CD14-positive monocyte (primary cell): Measurements from ENCODE around the gene TRIOBP. TPM values are rescaled to one million over a fixed set of nuclear protein-coding genes. Genes with fewer than 3 reads are reported as not detected.

Experiments
- DNase-seq, 3 donors: peaks; one replicate each; pipeline ENCODE4 v3.0.0-alpha.2; 2011 to 2022
- H2AFZ ChIP-seq: 2 replicates; pipeline ENCODE4 v1.6.0; 2012; ENCODE audit warnings: mild to moderate bottlenecking, low read depth, low read length, inconsistent platforms; ENCODE audit not compliant: insufficient read depth, poor library complexity, severe bottlenecking
- H3K27ac ChIP-seq, 2 donors: 1 replicate in 1 of 2; 2 replicates in 1 of 2; pipeline ENCODE4 v1.5.1; 2012 to 2013; ENCODE audit warnings: low read length in 2 of 2, control low read depth in 1 of 2, inconsistent platforms in 1 of 2, low read depth in 1 of 2, mild to moderate bottlenecking in 1 of 2
- H3K27me3 ChIP-seq, 2 donors: one replicate each; pipeline versions ENCODE4 v1.6.0 to v1.6.1; 2011 to 2013; ENCODE audit warnings: low read length in 2 of 2; ENCODE audit not compliant: control insufficient read depth in 2 of 2, insufficient read depth in 2 of 2
- H3K36me3 ChIP-seq, 2 donors: replicated peaks in 1 of 2; 1 replicate in 1 of 2; 2 replicates in 1 of 2; pipeline versions ENCODE4 v1.5.1 to v1.6.1; 2012 to 2013; ENCODE audit warnings: low read length in 2 of 2, control low read depth in 1 of 2, inconsistent platforms in 1 of 2, mild to moderate bottlenecking in 1 of 2; ENCODE audit not compliant: insufficient read depth in 2 of 2, control insufficient read depth in 1 of 2
- H3K4me1 ChIP-seq, 2 donors: 1 replicate in 1 of 2; 2 replicates in 1 of 2; pipeline versions ENCODE4 v1.5.1 to v1.6.1; 2012 to 2013; ENCODE audit warnings: low read length in 2 of 2, control low read depth in 1 of 2, inconsistent platforms in 1 of 2, mild to moderate bottlenecking in 1 of 2, moderate library complexity in 1 of 2; ENCODE audit not compliant: insufficient read depth in 2 of 2, control insufficient read depth in 1 of 2
- H3K4me2 ChIP-seq: replicated peaks from 2 replicates; pipeline ENCODE3; 2012; ENCODE audit warnings: low read length, moderate library complexity, mild to moderate bottlenecking; ENCODE audit not compliant: poor library complexity, severe bottlenecking; ENCODE audit errors: extremely low read depth
- H3K4me3 ChIP-seq, 3 experiments: fragments of 200-600 bp in 1 of 3; sonication (generic) in 1 of 3; replicated peaks in 1 of 3; 1 replicate in 2 of 3; 2 replicates in 1 of 3; pipeline ENCODE4 v1.5.1; 2011 to 2013; ENCODE audit warnings: low read length in 3 of 3, mild to moderate bottlenecking in 3 of 3, control low read depth in 2 of 3, low read depth in 2 of 3, inconsistent platforms in 1 of 3, moderate library complexity in 1 of 3
- H3K79me2 ChIP-seq: 2 replicates; pipeline ENCODE4 v1.6.0; 2012; ENCODE audit warnings: mild to moderate bottlenecking, control low read depth, inconsistent platforms, low read length, moderate library complexity; ENCODE audit not compliant: insufficient read depth
- H3K9ac ChIP-seq: 2 replicates; pipeline ENCODE4 v1.6.0; 2017; ENCODE audit warnings: low read length, mild to moderate bottlenecking; ENCODE audit not compliant: insufficient read depth, poor library complexity, severe bottlenecking
- H3K9me3 ChIP-seq, 2 donors: replicated peaks in 1 of 2; 1 replicate in 1 of 2; 2 replicates in 1 of 2; pipeline versions ENCODE4 v1.5.1 to v1.6.1; 2012 to 2013; ENCODE audit warnings: low read length in 2 of 2, control low read depth in 1 of 2; ENCODE audit not compliant: control insufficient read depth in 1 of 2, insufficient read depth in 1 of 2
- H4K20me1 ChIP-seq: 2 replicates; pipeline ENCODE4 v1.6.0; 2012; ENCODE audit warnings: mild to moderate bottlenecking, low read length, control low read depth, moderate library complexity; ENCODE audit not compliant: insufficient read depth
- H3K27ac Mint-ChIP-seq, 7 donors: one replicate each; pipeline ENCODE4 v1.8.0; 2020; ENCODE audit warnings: mild to moderate bottlenecking in 7 of 7, mixed read lengths in 7 of 7, moderate library complexity in 6 of 7, inconsistent platforms in 2 of 7
- H3K27me3 Mint-ChIP-seq, 3 donors: one replicate each; pipeline ENCODE4 v1.8.0; 2021 to 2022; ENCODE audit warnings: low read depth in 3 of 3, mild to moderate bottlenecking in 3 of 3, mixed read lengths in 3 of 3, moderate library complexity in 3 of 3, inconsistent platforms in 1 of 3
- H3K36me3 Mint-ChIP-seq, 2 donors: one replicate each; pipeline ENCODE4 v1.8.0; 2020; ENCODE audit warnings: mixed read lengths in 2 of 2, inconsistent platforms in 1 of 2, mild to moderate bottlenecking in 1 of 2
- H3K4me1 Mint-ChIP-seq: one replicate; pipeline ENCODE4 v1.8.0; 2020; ENCODE audit warnings: mild to moderate bottlenecking, mixed read lengths
- H3K4me3 Mint-ChIP-seq, 2 donors: one replicate each; pipeline ENCODE4 v1.8.0; 2020; ENCODE audit warnings: mild to moderate bottlenecking in 2 of 2, mixed read lengths in 2 of 2, moderate library complexity in 1 of 2
- H3K9me3 Mint-ChIP-seq, 7 donors: one replicate each; pipeline ENCODE4 v1.8.0; 2020 to 2022; ENCODE audit warnings: mixed read lengths in 7 of 7, mild to moderate bottlenecking in 6 of 7, moderate library complexity in 6 of 7, inconsistent platforms in 2 of 7
- CTCF ChIP-seq: fragments of 200-600 bp; IDR thresholded peaks from one replicate; pipeline ENCODE4 v1.8.0; 2022; ENCODE audit warnings: antibody characterized with exemption, mild to moderate bottlenecking
- WGBS: methylation state at CpG from one replicate; pipeline ENCODE4 v1.1.5; 2013; ENCODE audit warnings: missing lambda C conversion rate; ENCODE audit not compliant: insufficient coverage; 5-methylcytosine and 5-hydroxymethylcytosine counted together
- intact Hi-C, 2 donors: fragments of 100-400 bp; cut with micrococcal nuclease; formaldehyde crosslinking; loops; one replicate each; pipeline versions ENCODE4 v1.15.0 to v1.15.1; 2023
- polyA plus RNA-seq, 3 donors: library from polyadenylated mRNA; depleted of rRNA in 1 of 3; unstranded in 2 of 3; stranded (reverse) in 1 of 3; fragments of 300-500 nt in 2 of 3; fragments of >200 nt in 1 of 3; fragmentation: Illumina TruSeq in 2 of 3; gene quantifications; 1 replicate in 2 of 3; 2 replicates in 1 of 3; pipeline ENCODE4 v1.2.3, GENCODE V29; 2012 to 2021

TRIOBP gene
- polyA plus RNA-seq, 3 donors = 43.0 to 46.6 (median 44.7) TPM

DNA sequence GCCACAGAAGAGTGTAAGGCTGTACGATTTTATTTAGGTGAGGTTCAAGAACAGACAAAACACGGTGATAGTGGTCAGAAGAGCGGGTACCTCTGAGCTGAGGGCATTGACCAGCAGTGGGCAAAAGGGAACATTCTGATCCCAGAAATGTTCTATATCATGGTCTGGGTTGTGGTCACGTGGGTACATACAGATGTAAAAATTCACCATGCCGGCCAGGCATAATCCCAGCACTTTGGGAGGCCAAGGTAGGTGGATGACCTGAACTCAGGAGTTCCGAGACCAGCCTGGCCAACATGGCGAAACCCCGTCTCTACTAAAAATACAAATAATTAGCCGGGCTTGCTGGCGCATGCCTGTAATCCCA is 79.8 kb downstream of the TRIOBP start:
- Histone ChIP-seq H2AFZ (no peak overlapping the region), H3K27ac (no peak overlapping the region), H3K9me3 (no peaks in the 10 kb centered on the region), H3K9ac (no peak overlapping the region), H3K4me1 (no peaks in the 10 kb centered on the region), H3K27me3 (no peaks in the 10 kb centered on the region), H3K4me3 (no peak overlapping the region), H4K20me1 (no peaks in the 10 kb centered on the region), H3K79me2 (no peaks in the 10 kb centered on the region), H3K4me2 (no peak overlapping the region), H3K36me3 (peaks cover 31 to 35% of the 10 kb centered on the region in 2 donors)
- intact Hi-C loops = no loop called here
- H3K9me3 Mint-ChIP-seq = no peaks in the 10 kb centered on the region
- H3K36me3 Mint-ChIP-seq = peaks cover 30 to 37% of the 10 kb centered on the region in 2 donors
- WGBS = 94% methylated on average over 9 of the region's 10 CpGs
- no peak for DNase-seq
- H3K27ac Mint-ChIP-seq = no peak overlapping the region
- no peaks in the 10 kb centered on the region for H3K4me1 Mint-ChIP-seq
- H3K4me3 Mint-ChIP-seq = no peak overlapping the region
- no peak for TF ChIP-seq CTCF
- H3K27me3 Mint-ChIP-seq = peaks cover 0 to 3% (median 1%) of the 10 kb centered on the region in 3 donors

DNA sequence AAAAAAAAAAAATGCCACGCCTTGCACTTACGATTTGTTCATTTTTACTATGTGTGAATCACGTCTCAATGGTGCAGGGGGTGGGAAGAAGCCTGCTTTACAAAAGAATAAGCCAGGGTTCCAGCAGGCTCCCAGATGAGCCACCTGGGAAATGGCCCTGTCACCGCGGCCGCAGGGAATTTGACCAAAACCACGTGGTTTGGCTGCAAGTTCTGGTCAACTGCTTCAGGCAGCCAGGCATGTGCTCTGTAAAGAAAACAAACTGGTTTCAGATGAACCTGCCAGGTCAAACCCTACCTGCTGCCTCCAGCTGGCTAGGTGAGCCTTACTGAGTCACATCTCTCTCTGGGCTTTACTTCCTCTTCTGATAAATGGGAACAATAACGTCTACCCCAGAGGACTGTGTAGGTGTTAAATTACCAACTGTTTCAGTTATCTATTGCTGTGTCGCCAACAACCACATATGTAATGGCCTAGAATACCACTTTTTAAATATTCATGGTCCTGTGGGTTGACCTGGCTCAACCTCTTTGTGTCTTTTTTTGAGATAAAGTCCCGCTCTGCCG is 80.4 kb downstream of the TRIOBP start:
- Mint-ChIP-seq H3K4me3 (no peak overlapping the region), H3K36me3 (peaks cover 24 to 31% of the 10 kb centered on the region in 2 donors), H3K9me3 (no peaks in the 10 kb centered on the region), H3K27me3 (peaks cover 0 to 5% (median 1%) of the 10 kb centered on the region in 3 donors), H3K4me1 (no peaks in the 10 kb centered on the region), H3K27ac (no peak overlapping the region)
- intact Hi-C loops = no loop called here
- H3K9ac ChIP-seq = no peak overlapping the region
- H3K36me3 ChIP-seq = peaks cover 25 to 29% of the 10 kb centered on the region in 2 donors
- H3K27me3 ChIP-seq = no peaks in the 10 kb centered on the region
- no peak for DNase-seq
- H3K9me3 ChIP-seq = no peaks in the 10 kb centered on the region
- H3K4me2 ChIP-seq = no peak overlapping the region
- no peaks in the 10 kb centered on the region for H4K20me1 ChIP-seq
- no peak for TF ChIP-seq CTCF
- WGBS = 77% methylated on average over 10 of the region's 11 CpGs
- no peak overlapping the region for H3K4me3 ChIP-seq
- no peak overlapping the region for H2AFZ ChIP-seq
- H3K79me2 ChIP-seq = no peaks in the 10 kb centered on the region
- no peaks in the 10 kb centered on the region for H3K4me1 ChIP-seq
- H3K27ac ChIP-seq = no peak overlapping the region
